G401.6 (cell line): ENCODE measurements around the gene SEMA4D.

ENCODE experiments used
- FAIRE-seq: peaks from 2 replicates; lab custom pipeline; 2012; peaks lifted over from hg19 to GRCh38; lab: Jason Lieb, UNC

Gene SEMA4D

GRCh38 chr9:89502038-89502601 is 4.2 kb upstream of the SEMA4D start:
- FAIRE-seq = no peak

DNA sequence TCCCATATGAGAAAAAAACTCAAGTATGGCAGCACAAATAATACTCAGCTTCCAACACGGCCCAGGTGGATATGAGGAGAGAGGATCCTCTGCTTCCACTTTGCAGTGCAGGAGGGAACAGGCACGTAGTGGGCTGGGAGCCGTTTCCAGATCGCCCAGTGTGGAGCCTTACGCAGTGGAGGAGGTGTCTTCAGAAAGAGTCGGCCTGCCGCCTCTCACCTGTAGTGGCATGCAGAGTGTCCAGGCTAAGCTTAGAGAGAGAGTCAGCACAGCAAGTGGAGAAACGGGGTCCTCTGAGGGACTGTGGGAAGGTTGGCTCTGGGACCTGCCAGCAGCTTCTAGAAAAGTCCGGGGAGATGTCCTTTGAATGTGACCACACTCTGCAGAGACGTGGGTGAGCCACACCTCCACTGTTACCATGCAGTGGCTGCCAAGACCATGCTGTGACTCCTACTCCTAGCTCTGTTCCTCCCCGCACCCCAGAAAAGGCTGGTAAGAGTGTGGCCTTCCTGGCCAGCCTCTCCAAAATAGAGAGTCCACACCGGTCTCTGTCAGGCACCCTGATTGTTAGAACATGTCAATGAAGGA is 3.5 kb upstream of the SEMA4D start:
- FAIRE-seq = no peak

- no peak for FAIRE-seq
Observed at GRCh38 chr9:89500008-89500407, 2.1 kb upstream of the SEMA4D start.

DNA sequence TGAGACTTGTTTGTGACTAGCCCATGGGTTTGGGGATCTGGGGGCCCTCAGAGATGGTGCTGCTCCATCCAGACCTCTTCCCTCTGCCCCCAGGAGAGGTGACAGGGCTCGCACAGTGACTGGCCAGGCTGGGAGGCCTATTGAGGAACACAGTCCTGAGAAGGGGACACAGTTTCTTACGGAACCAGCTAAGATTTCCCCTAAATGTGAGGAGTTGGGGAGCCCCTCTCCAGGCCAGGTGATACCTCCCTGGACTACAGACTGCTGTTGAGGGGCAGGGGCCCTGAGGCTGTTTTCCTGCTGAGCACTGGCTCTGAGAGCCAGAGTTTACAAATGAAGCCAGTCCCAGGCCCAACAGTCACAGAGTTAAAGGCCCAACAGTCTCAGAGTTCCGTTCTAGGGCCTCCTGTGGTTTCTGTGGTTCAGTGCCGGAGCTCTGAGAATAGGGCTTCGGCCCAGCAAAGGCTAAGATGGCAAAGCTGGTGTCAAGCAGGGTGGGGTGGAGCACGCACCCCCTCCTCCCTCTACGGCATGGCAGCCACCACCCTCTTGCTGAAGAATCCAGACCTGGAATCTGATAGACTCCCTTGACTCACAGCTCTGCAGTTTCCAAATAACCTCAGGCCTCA is 1.1 kb upstream of the SEMA4D start:
- no peak for FAIRE-seq

- FAIRE-seq = no peak
Observed at GRCh38 chr9:89497257-89497963, 503 bp downstream of the SEMA4D start.

DNA sequence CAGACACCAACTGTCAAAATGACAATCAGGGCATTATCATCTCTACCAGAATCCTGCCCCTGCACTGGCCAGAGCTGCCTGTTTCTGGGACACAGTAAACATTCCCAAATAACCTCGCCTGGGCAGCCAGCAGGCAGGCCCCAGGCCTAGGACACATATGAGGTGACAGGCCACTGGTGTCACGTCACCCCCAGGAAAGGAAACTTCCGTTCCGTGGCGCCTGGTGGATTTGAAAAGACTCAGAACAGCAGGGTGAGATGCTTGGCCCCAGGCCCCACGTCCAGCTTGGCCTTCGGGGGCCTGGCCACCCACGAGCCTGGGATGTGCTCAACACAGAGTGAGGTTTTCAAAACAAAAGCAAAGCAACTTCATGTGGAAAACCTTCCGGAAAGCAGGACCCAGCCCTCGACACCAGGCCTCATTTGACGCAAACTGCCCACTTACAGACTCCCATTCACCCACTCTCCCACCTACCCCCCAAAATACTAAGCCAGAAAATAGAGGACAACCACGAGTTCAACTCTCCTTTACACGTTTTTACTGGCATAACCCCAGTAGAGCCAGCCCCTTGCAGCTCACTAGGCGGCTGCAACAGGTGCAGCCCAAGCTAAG is 1.2 kb downstream of the SEMA4D start:
- no peak for FAIRE-seq

DNA sequence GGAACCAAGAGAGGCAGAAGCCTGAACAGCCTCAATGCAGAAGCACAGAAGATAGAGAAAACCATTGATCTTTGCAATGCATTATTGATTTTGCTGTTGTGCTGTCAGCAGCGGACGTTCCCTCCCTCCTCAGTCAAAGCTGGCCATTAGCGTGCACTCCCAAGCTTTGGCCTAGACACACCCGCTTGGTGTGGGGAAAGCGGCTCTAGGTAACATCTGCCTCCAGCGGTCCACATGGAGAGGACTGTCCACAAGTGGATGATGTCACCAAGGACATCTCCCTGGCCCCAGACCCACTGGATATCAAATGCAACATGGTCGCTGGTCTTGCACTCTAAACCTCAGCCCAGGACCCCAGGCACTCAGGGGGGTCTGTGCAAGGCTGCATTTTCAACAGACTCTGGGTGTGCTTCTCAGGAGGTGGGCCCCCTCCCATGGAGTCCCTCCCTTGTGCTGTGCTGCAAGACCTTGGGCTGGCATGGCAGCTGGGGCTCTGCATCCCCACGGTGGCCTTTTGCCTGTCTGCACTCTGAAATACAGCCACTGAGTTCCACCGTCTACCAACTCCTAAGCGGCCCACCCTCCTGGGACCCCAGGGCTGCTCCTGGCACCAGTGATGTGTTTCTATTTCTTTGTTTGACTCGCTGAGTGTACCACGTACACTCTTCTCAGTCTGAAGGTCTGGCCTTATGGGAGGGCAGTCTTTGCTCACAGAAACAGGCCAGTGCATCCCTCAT is 1.9 kb downstream of the SEMA4D start:
- no peak for FAIRE-seq

GRCh38 chr9:89494199-89494598 is 3.7 kb downstream of the SEMA4D start:
- FAIRE-seq = no peak

DNA sequence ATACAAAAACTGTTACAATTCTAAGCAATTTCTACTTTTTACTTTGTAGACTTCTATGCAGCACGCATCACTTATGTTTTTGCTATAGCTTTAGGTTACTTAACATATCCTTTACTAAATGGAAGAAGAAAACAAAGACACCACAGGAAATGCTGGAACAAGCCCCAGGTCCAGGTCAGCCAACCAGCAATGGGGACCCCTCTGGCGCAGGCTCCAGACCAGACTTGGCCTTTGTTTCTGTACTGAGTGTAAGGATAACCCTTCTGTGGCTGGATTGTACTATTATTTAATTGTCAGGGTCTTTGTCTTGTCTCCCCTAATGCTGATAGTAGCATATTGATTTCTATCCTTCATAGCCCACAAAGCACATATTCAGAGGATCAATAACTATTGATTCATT is 4.2 kb downstream of the SEMA4D start:
- FAIRE-seq = no peak

DNA sequence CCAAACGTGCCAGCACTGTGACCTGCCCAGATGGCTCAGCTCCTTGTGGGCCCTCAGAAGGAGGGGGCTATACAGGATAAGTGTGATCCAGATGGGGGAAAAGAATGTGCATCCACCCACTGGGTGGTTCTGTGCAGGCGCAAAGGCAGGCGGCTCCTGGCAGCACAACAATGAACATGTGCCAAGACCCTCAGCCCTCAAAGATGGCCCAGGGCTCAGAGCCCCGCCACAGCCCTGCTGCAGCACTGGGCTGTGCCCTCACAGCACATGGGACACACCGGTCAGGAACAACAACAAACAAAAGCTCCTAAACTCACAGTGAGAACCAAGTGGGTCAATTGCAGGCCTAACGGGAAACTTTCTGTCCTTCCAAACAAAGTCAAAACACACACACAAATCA is 4.7 kb downstream of the SEMA4D start:
- FAIRE-seq = no peak

DNA sequence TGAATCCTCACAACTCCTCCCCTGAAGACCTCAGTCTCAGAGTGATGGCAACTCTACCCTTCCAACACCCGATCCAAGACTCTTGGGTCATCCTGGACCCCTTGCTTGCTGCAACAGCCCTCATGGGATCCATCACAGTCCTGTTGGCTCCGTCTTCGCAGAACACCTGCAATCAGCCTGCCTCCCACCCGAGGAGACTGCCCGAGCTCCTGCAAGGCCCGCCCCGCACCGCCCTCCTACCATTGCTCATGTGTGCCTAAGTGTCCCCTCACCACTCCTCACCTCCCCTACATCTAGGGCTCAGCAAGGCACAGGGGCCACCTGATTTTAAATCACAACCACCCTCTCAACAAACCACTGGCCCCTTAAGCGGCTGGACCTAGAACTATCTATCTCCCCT is 5.3 kb downstream of the SEMA4D start:
- FAIRE-seq = no peak

DNA sequence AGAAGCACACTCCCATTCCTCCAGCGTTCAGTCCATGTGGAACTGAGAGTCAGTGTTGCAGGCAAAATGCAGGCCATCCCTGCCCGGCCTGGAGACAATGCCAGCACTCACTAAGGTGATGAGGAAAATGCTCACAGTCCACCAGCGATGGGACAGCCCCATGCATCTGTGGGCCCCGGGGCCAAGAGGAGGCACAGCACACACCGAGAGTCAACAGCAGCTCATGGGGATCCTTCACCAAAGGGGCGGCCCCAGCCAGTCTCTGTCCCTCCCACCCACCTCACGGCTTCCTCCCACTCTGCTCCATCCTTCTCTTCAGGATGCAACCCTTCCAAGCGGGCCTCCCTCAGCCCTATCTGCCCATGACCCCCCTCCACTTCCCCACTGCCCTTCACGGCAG is 6.2 kb downstream of the SEMA4D start:
- FAIRE-seq = no peak

DNA sequence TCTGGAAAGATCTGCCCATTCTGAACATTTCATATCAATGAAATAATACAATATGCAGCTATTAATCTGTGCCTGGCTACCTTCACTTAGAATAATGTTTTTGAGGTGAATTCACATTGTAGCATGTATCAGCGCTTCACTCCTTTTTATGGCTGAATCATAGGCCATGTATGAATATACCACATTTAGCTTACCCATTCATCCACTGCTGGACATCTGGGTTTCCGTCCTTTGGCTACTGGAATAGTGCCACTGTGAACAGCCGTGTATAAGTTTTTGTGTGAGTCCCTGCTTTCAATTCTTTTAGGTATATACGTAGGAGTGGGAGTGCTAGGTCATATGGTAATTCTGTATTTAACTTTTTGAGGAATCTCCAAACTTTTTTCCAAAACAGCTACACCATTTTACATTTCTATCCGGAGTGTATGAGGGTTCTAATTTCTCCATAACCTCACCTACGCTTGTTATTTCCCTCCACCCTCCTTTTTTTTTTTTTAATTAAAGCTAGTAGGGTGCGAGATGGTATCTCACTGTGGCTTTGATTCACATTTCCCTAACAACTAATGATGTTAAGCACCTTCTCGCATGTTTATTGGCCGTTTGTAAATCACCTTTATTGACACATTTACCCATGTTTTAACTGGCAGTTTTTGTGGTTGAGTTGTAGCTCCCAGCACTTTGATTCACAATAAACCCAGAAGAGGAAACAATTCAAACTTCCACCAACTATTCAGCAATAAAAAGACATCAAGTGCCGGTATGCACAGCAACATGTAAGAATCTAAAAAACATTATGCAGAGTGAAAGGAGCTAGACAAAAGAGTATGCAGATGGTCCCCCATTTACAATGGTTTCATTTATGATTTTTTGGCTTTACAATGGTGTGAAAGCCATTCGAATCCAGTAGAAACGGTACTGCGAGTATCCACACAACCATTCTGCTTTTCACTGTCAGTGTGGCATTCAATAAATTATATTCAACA is 8.1 kb downstream of the SEMA4D start:
- no peak for FAIRE-seq

- no peak for FAIRE-seq
Observed at GRCh38 chr9:89488936-89489335, 9.0 kb downstream of the SEMA4D start.

GRCh38 chr9:89488131-89488530 is 9.8 kb downstream of the SEMA4D start:
- FAIRE-seq = no peak

GRCh38 chr9:89486681-89487080 is 11.2 kb downstream of the SEMA4D start:
- FAIRE-seq = no peak

DNA sequence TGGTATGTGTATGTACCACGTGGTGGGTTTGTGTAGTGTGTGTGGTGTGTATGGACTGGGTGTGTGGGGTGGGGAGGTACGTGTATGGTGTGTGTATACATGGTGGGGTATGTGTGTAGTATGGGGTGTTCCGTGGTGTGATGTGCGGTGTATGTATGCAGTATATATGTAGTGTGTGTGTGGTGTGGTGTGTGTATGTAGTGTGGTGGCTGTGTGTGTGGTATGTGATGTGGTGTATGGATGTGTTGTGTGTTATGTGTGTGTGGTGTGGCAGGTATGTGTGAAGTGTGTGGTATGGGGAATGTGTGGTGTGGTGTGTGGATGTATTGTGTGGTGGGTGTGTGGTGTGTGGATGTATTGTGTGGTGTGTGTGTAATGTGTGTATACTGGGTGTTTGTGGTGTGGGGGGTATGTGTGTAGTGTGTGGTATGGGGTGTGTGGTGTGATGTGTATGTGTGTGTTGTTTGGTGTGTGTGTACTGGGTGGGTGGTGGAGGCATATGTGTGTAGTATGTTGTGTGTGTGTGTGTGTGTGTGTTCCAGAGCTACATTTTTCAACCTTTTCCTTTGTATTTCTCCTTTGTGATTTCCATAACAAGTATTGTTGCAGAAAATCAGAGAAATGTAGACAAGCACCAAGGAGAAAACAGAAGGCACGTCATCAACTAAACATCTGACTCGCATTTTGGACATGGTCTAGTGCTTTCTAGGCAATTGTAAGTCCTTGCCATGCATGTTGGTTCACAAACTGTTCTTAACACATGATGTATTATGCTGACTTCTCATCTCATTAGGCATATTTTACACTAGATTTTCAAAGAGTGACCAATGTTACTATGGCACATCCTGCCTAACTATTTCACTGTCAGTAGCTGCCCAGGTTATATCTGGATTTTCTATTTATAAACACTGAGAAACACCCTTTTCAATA is 13.2 kb downstream of the SEMA4D start:
- FAIRE-seq = no peak

GRCh38 chr9:89483592-89484474 is 14.1 kb downstream of the SEMA4D start:
- no peak for FAIRE-seq

DNA sequence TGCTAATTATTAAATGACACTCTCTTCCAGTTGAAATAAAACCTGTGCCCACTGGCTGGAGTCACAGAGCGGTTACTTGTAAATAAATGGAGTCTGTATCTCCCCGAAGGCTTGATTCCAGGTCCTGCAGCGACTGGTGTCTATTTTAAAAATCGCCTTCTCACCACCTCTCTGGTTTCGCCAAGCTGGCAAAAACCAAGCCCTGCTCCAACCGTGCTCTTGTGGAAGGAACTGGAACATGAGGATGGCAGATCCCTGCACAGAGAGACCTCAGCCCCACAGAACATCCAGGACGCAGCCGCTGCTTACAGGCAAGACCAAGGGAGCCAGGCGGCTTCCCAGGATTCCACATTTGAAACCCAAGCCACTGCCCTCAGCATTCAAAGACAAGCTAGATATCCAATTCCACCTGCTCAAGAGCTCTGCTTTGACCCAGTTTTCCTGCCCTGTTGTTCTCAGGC is 15.0 kb downstream of the SEMA4D start:
- no peak for FAIRE-seq
